Measurements from ENCODE around the gene SPTLC3. TPM values are rescaled to one million over a fixed set of nuclear protein-coding genes. Genes with fewer than 3 reads are reported as not detected.

Gene SPTLC3
- total and polyA plus RNA-seq, 2 of the 13 experiments (the other 11 are each of a cell fraction or from before 2014, with no cell fraction given) = 20.5 to 95.6 TPM

GRCh38 chr20:13089950-13090469 is 81.2 kb downstream of the SPTLC3 start (continued):
- peak; percentile 36; the same call in 1 of the 2 replicates for TF ChIP-seq MYPOP (CRISPR knock-in tag; IDR thresholded peaks at IDR 0.05)
- no peak for TF ChIP-seq ZFYVE20 (CRISPR knock-in tag; IDR thresholded peaks at IDR 0.05; ENCODE audit: borderline replicate concordance, low read depth)
- no peak for TF ChIP-seq NRL (CRISPR knock-in tag; IDR thresholded peaks at IDR 0.05; ENCODE audit: borderline replicate concordance)
- TF ChIP-seq KLF11 (CRISPR knock-in tag; IDR thresholded peaks at IDR 0.05) = peak; percentile 78; the same call in 1 of the 2 replicates
- peak; percentile 34; the same call in 1 of the 2 replicates for TF ChIP-seq ETV5 (CRISPR knock-in tag; IDR thresholded peaks at IDR 0.05; ENCODE audit: borderline replicate concordance)
- TF ChIP-seq ZNF343 (CRISPR knock-in tag; IDR thresholded peaks at IDR 0.05) = no peak
- peak; percentile 58; the same call in 1 of the 2 replicates for TF ChIP-seq RFXAP (CRISPR knock-in tag; IDR thresholded peaks at IDR 0.05; ENCODE audit: borderline replicate concordance)
- no peak for TF ChIP-seq HNRNPK (IDR thresholded peaks at IDR 0.05; ENCODE audit: low read depth, low read length, poor library complexity, severe bottlenecking)
- no peak for TF ChIP-seq ZIK1 (CRISPR knock-in tag; IDR thresholded peaks at IDR 0.05; ENCODE audit: borderline replicate concordance, low read depth)
- peak; percentile 97 for TF ChIP-seq HMG20A (CRISPR knock-in tag; IDR thresholded peaks at IDR 0.05; ENCODE audit: borderline replicate concordance)
- TF ChIP-seq, protein P1, sequence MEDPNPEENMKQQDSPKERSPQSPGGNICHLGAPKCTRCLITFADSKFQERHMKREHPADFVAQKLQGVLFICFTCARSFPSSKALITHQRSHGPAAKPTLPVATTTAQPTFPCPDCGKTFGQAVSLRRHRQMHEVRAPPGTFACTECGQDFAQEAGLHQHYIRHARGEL (CRISPR knock-in tag; IDR thresholded peaks at IDR 0.05) = no peak
- no peak for TF ChIP-seq ZNF782 (CRISPR knock-in tag; IDR thresholded peaks at IDR 0.05; ENCODE audit: borderline replicate concordance)
- TF ChIP-seq KDM1A (CRISPR knock-in tag; IDR thresholded peaks at IDR 0.05) = 0 out of 2 replicates have a peak, but pooled peaks have one; percentile 15
- no peak for TF ChIP-seq ZNF33A (CRISPR knock-in tag; IDR thresholded peaks at IDR 0.05; ENCODE audit: borderline replicate concordance)
- no peak for TF ChIP-seq ZNF883 (CRISPR knock-in tag; IDR thresholded peaks at IDR 0.05; ENCODE audit: not compliant biosample characterization)
- TF ChIP-seq ZNF607 (CRISPR knock-in tag; IDR thresholded peaks at IDR 0.05; ENCODE audit: borderline replicate concordance) = no peak
- TF ChIP-seq STAG1 (CRISPR knock-in tag; IDR thresholded peaks at IDR 0.05) = peak; percentile 47
- TF ChIP-seq ZKSCAN1 (IDR thresholded peaks at IDR 0.05; ENCODE audit: low read length) = no peak
- no peak for TF ChIP-seq SRSF1 (optimal IDR thresholded peaks at IDR 0.05; ENCODE audit: low read depth, low read length)
- TF ChIP-seq HMGXB4 (CRISPR knock-in tag; IDR thresholded peaks at IDR 0.05; ENCODE audit: borderline replicate concordance in 1 of 2, low read depth in 1 of 2) = peak in 1 of 2 experiments; percentile 39; a peak in 1 of 4 replicates
- no peak for TF ChIP-seq AHR (CRISPR knock-in tag; IDR thresholded peaks at IDR 0.05)
- peak; percentile 99 for TF ChIP-seq HDAC2 (CRISPR knock-in tag; IDR thresholded peaks at IDR 0.05)
- no peak; the same call in 1 of the 2 replicates for TF ChIP-seq ZNF556 (CRISPR knock-in tag; IDR thresholded peaks at IDR 0.05; ENCODE audit: borderline replicate concordance)
- TF ChIP-seq IRF2 (CRISPR knock-in tag; IDR thresholded peaks at IDR 0.05) = peak; percentile 88
- peak; percentile 44; the same call in 1 of the 2 replicates for TF ChIP-seq GATAD1 (CRISPR knock-in tag; IDR thresholded peaks at IDR 0.05)
- TF ChIP-seq PLSCR1 (CRISPR knock-in tag; IDR thresholded peaks at IDR 0.05; ENCODE audit: borderline replicate concordance) = no peak
- no peak for TF ChIP-seq PRPF4 (IDR thresholded peaks at IDR 0.05; ENCODE audit: low read depth, low read length, poor library complexity, severe bottlenecking)
- TF ChIP-seq HNRNPH1 (optimal IDR thresholded peaks at IDR 0.05; ENCODE audit: low read depth, low read length) = no peak
